NCI-H1092 treated with DMSO at 0.1 percent for 48 hours (cell line): ENCODE data around the gene POP7.

Experiments
- DNase-seq: peaks from one replicate; lab custom pipeline; 2025; lab: John Stamatoyannopoulos, UW

The POP7 gene

GRCh38 chr7:100679129-100679926 is 26.6 kb upstream of the POP7 start:
- DNase-seq = no peak

- DNase-seq = no peak
These were observed 25.9 kb upstream of the POP7 start for GRCh38 chr7:100679927-100680575.

GRCh38 chr7:100680576-100681271 is 25.2 kb upstream of the POP7 start:
- DNase-seq = no peak

GRCh38 chr7:100681491-100682227 is 24.3 kb upstream of the POP7 start:
- DNase-seq = no peak

- DNase-seq = no peak
These were observed 23.6 kb upstream of the POP7 start for GRCh38 chr7:100682228-100682741.

- DNase-seq = no peak
These were observed 22.8 kb upstream of the POP7 start for GRCh38 chr7:100682991-100683658.

- DNase-seq = no peak
These were observed 22.0 kb upstream of the POP7 start for GRCh38 chr7:100683659-100684533.

- no peak for DNase-seq
These were observed 21.3 kb upstream of the POP7 start for GRCh38 chr7:100684534-100685042.

- DNase-seq = no peak
These were observed 20.8 kb upstream of the POP7 start for GRCh38 chr7:100685049-100685605.

- DNase-seq = no peak
These were observed 20.2 kb upstream of the POP7 start for GRCh38 chr7:100685631-100686145.

GRCh38 chr7:100686201-100686821 is 19.6 kb upstream of the POP7 start:
- no peak for DNase-seq

GRCh38 chr7:100686822-100687211 is 19.1 kb upstream of the POP7 start:
- no peak for DNase-seq

GRCh38 chr7:100687261-100687660 is 18.7 kb upstream of the POP7 start:
- DNase-seq = no peak

- DNase-seq = no peak
These were observed 18.1 kb upstream of the POP7 start for GRCh38 chr7:100687751-100688300.

- DNase-seq = no peak
These were observed 17.5 kb upstream of the POP7 start for GRCh38 chr7:100688326-100688860.

- DNase-seq = no peak
These were observed 16.4 kb upstream of the POP7 start for GRCh38 chr7:100689230-100690135.
